Dedifferentiated amniotic fluid mesenchymal stem cell (primary cell): ENCODE results near the gene TTLL8.
A peak's percentile ranks its signal among the peaks of the same experiment; 100 is the strongest.
"Not testable (repeated sequence)": the region's sequence is repeated elsewhere in the genome, so short reads cannot be mapped to it uniquely, and the experiment has no call there.

Source experiments
- DNase-seq: peaks from one replicate; pipeline ENCODE4 v3.0.0-alpha.2; 2016; ENCODE audit errors: extremely low spot score

Gene TTLL8

DNA sequence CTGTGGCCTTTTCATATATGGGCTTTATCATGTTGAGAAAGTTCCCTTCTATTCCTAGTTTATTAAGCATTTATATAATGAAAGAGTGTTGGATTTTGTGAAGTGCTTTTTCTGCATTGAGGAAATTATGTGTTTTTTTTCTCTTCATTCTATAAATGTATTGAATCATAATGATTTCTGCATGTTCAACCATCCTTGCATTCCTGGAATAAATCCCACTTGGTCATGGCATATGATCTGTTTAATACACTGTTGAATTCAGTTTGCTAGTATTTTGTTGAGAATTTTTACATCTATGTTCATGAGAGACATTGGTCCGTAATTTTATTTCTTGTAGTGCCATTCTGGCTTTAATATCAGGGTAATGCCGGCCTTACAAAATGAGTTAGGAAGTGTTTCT lies 71.8 kb downstream of the TTLL8 start:
- DNase-seq: no peak

DNA sequence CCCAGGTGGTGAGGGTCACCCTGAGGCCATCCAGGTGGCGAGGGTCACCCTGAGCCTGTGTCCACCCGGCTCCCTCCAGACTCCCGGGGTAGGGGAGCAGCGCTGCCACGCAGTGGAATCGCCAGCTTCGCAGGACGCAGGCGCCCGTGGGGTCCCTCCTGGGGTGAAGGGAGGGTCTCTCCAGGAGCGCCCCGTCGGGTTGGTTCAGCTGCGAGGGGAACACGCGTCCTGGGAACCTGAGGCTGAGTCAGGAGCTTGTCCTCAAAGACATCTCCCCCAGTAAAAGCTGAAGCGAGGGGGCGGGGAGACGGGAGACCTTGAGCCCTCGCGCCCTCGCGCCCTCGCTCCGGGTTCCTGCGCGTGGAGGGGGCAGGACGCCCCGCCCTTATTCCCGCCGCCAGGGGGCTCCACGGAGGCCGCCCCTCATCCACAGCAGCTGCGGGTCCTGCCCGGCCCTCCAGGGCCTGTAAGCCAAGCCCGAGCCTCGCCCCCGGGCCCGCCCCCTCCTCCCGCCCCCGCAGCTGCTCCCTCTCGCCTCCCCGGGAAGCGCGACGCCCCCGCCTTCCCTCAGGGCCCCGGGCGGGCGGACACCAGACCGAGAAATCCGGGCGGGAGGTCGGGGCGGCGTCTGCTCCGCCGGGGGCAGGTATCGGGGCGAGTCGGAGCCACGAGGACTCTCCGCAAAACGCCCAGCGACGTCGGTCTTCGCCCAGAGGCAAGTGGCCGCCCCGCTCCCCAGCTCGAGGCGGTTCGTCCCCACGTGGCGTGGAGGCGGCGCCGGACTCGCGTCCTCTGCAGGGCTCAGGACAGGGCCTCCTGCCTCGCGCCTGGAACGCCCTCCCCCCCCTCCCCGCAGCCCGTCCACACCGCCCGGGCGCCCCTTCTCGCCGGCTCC lies 74.7 kb downstream of the TTLL8 start:
- no peak for DNase-seq

DNA sequence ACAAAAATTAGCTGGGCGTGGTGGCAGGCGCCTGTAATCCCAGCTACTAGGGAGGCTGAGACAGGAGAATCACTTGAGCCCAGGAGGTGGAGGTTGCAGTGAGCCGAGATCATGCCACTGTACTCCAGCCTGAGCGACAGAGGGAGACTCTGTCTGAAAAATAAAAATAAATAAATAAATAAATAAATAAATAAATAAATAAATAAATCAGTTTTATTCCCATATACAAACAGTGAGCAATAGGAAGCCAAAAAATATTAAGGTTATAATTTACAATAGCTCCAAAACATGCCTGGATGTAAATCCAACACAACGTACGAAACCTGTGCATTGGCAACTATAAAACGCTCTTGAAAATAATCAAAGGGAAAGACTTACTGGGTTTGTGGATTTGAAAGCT lies 76.3 kb downstream of the TTLL8 start:
- DNase-seq: not testable (repeated sequence)

GRCh38 chr22:49979587-49980264 lies 78.4 kb downstream of the TTLL8 start:
- DNase-seq: no peak

GRCh38 chr22:49977578-49977977 lies 80.5 kb downstream of the TTLL8 start:
- DNase-seq: no peak

DNA sequence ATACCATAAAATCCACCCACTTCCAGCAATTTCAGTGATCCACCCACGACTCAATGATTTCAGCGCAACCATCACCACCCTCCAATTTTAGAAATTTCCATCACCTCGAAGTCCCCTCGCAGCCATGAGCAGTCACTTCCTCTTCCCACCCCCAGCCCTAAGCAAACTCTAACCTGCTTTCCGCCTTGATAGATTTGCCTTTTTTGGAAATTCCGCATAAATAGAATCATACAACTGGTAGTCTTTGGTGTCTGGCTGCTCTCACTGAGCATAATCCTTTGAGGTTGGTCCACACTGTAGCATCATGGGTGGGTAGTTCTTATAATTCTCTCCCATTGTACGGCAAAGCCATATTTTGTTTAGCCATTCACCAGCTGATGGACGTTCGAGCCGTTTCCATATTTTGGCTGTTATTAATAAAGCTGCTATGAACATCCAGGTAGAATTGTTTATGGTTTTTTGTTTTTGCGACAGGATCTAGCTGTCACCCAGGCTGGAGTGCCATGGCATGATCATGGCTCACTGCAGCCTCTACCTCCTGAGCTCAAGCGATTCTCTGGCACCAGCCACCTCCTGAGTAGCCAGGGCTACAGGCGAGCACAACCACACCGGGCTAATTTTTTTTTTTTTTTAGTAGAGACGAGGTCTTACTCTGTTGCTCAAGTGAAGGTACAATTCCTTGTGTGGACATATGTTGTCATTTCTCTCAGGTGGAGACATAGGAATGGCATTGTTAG lies 81.5 kb downstream of the TTLL8 start:
- DNase-seq: no peak

DNA sequence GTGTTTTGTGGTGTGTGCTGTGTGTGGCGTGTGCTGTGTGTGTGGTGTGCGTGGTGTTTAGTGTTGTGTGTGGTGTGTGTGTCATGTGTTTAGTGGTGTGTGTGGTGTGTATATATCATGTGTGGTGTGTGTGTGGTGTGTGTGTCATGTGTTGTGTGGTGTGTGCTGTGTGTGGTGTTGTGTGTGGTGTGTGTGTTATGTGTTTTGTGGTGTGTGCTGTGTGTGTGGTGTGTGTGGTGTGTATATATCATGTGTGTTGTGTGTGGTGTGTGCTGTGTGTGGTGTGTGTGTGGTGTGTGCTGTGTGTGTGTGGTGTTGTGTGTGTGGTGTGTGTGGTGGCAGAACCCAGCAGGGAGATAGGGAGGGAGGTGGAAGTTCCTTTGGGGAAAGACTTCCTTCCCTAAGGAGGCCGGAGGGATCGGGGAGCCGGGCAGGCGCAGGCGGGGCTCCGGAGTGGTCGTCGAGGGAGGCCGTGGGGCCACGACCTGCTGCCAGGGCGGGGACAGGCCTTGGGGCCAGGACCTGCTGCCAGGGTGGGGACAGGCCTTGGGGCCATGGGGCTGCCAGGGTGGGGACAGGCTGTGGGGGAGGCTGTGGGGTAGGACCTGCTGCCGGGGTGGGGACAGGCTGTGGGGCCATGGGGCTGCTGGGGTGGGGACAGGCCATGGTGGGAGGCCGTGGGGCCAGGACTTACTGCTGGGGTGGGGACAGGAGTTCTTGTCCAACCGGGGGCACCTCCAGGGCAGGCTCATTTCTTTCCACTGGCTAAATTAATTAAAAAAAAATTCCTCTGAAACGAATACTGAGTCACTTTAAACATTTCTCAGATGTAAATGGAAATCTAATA lies 82.3 kb downstream of the TTLL8 start:
- no peak for DNase-seq

DNA sequence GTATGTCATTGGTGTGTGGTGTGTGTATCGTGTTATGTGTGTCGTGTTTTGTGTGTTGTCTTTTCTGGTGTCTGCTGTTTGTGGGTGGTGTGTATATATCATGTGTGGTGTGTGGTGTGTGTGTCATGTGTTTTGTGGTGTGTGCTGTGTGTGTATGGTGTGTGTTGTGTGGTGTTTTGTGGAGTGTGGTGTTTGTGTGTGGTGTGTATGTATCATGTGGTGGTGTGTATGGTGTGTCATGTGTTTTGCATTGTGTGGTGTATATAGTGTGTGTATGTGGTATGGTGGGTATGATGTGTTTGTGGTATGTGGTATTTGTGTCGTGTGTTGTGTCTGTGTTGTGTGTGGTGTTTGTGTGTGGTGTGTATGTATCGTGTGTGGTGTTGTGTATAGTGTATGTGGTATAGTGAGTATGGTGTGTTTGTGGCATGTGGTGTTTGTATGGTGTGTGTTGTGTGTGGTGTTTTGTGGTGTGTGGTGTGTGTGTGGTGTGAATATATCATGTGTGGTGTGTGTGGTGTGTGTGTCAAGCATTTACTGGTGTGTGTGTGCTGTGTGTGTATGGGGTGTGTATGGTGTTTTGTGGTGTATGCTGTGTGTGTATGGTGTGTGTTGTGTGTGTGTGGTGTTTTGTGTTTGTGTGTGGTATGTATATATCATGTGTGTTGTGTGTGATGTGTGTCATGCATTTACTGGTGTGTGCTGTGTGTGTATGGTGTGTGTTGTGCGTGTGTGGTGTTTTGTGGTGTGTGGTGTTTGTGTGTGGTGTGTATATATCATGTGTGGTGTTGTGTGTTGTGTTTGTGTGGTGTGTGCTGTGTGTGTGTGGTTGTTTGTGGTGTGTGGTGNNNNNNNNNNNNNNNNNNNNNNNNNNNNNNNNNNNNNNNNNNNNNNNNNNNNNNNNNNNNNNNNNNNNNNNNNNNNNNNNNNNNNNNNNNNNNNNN lies 84.8 kb downstream of the TTLL8 start:
- no peak for DNase-seq

- DNase-seq: no peak
These were observed 85.7 kb downstream of the TTLL8 start for GRCh38 chr22:49972163-49973017.

DNA sequence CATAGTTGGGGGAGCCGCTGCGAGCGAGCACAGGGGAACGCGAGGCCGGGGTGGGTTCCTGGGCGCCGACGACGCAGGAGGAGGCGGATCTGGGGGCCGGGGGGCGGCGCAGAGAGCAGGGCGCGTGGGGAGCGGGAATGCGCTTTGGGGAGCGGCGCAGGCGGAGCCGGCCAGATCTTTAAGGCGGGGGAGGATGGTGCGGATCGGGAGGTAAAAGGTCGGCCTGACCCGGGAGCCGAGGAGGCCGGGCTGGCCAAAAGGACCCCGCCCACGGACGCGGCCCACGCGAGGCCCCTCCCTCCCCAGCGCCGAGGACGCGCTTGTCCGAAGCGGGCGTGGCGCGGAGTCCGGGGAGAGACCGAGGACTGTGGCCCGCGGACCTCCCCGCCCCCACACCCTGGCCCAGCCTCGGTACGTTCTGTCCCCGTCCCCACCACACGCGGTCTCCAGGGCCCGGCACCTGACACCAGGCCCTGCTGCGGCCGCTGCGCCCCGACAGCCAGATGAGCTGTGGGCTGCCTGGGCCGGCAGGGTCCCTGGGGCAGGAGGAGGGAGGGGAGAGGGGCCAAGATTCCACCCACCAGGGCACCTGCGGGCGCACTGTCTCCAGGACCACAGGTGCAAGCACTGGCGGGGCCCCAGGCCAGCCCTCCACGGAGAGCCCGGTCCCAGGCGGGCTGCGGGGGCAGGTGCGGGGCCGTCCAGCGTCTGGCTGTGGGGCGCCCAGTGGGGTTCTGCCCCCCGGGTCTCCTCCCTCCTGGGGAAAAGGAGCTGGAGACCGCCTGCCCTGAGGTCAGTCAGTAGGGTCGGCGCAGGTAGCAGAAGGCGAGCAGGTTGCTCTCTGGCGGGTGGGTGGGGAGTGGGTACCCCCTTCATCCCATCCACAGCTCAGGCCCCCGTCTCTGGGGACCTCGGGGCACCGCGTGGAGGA lies 86.6 kb downstream of the TTLL8 start:
- no peak for DNase-seq

- DNase-seq: peak; percentile 93
These were observed 87.4 kb downstream of the TTLL8 start for GRCh38 chr22:49970528-49971231.

DNA sequence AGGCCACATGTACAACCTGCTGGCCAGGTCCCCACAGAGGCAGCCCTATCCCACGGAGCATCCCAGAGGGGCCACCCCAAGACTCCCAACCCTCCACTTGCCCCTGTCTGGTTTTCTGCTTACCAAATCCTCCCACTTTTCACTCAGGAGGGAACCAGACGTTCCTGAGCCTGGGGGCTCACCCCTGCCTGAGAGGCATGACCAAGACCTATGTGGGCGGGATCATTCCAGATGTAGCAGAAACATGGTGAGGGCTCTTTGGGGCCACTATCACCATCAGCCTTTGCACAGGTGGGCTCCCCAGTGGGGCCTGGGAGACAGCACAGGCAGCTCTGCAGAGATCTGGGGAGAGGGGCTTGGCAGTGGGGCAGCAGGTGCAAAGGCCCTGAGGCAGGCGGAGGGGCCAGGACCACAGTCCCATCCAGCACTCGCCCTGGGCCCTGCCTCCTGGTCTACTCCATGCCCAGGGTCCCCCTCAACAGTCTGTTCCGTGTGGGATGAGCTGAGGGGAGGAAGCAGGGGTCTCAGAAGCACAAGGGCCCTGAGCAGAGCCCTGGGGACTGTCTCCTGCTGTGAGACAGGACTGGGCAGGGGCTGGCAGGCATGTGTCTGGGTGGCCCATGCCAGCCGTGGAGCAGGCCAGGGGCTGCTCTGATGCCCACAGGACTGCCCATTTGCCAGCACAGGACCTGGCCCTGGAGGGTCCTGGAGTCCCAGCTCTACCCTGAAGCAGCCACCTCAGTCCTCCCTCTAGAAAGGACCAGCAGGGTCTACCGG lies 88.2 kb downstream of the TTLL8 start:
- no peak for DNase-seq

GRCh38 chr22:49968831-49969661 lies 89.1 kb downstream of the TTLL8 start:
- DNase-seq: no peak
